HUES6 (cell line): ENCODE data around the gene SLC25A21.
"Not testable (repeated sequence)": the region's sequence is repeated elsewhere in the genome, so short reads cannot be mapped to it uniquely, and the experiment has no call there.

Source experiments
- H3K27ac ChIP-seq: 2 replicates; pipeline ENCODE4 v1.7.0; 2013; ENCODE audit warnings: low read depth, mild to moderate bottlenecking, low read length, inconsistent platforms
- H3K27me3 ChIP-seq: 2 replicates; pipeline ENCODE4 v1.6.1; 2013; ENCODE audit warnings: low read length; ENCODE audit not compliant: control insufficient read depth, insufficient read depth
- H3K36me3 ChIP-seq: 2 replicates; pipeline ENCODE4 v1.6.1; 2013; ENCODE audit warnings: low read length; ENCODE audit not compliant: control insufficient read depth, insufficient read depth
- H3K4me1 ChIP-seq: 2 replicates; pipeline ENCODE4 v1.6.1; 2013; ENCODE audit warnings: low read length; ENCODE audit not compliant: control insufficient read depth, insufficient read depth
- H3K4me3 ChIP-seq: 2 replicates; pipeline ENCODE4 v1.5.1; 2013; ENCODE audit warnings: low read depth, low read length
- H3K9ac ChIP-seq: one replicate; pipeline ENCODE4 v1.6.1; 2013; ENCODE audit warnings: mild to moderate bottlenecking, low read length
- H3K9me3 ChIP-seq: 2 replicates; pipeline ENCODE4 v1.6.1; 2013; ENCODE audit warnings: low read depth, low read length; ENCODE audit not compliant: control insufficient read depth, insufficient read depth

The SLC25A21 gene

GRCh38 chr14:36905272-36905888 is 267.0 kb downstream of the SLC25A21 start:
- no peak overlapping the region for H3K27ac ChIP-seq
- no peak overlapping the region for H3K4me3 ChIP-seq
- no peaks in the 10 kb centered on the region for H3K27me3 ChIP-seq
- H3K9ac ChIP-seq: no peak overlapping the region
- H3K4me1 ChIP-seq: no peaks in the 10 kb centered on the region
- no peaks in the 10 kb centered on the region for H3K36me3 ChIP-seq
- H3K9me3 ChIP-seq: no peaks in the 10 kb centered on the region

- no peak overlapping the region for H3K4me3 ChIP-seq
- H3K27ac ChIP-seq: no peak overlapping the region
- H3K4me1 ChIP-seq: no peaks in the 10 kb centered on the region
- no peaks in the 10 kb centered on the region for H3K36me3 ChIP-seq
- H3K9me3 ChIP-seq: peaks cover 7% of the 10 kb centered on the region
- H3K9ac ChIP-seq: no peak overlapping the region
- H3K27me3 ChIP-seq: no peaks in the 10 kb centered on the region
Observed at GRCh38 chr14:36901861-36902260, 270.5 kb downstream of the SLC25A21 start.

- Histone ChIP-seq H3K4me1 (no peaks in the 10 kb centered on the region), H3K27ac (no peak overlapping the region), H3K36me3 (no peaks in the 10 kb centered on the region), H3K4me3 (no peak overlapping the region), H3K9ac (no peak overlapping the region), H3K27me3 (no peaks in the 10 kb centered on the region), H3K9me3 (peaks cover 7% of the 10 kb centered on the region)
Observed at GRCh38 chr14:36900846-36901245, 271.6 kb downstream of the SLC25A21 start.

GRCh38 chr14:36896300-36896699 is 276.1 kb downstream of the SLC25A21 start:
- H3K36me3 ChIP-seq, H3K9me3 ChIP-seq, H3K4me3 ChIP-seq, H3K27me3 ChIP-seq, H3K9ac ChIP-seq, H3K4me1 ChIP-seq, H3K27ac ChIP-seq: not testable (repeated sequence)

- Histone ChIP-seq H3K36me3 (no peaks in the 10 kb centered on the region), H3K9me3 (no peaks in the 10 kb centered on the region), H3K27me3 (no peaks in the 10 kb centered on the region), H3K4me3 (no peak overlapping the region), H3K4me1 (no peaks in the 10 kb centered on the region), H3K9ac (no peak overlapping the region), H3K27ac (no peak overlapping the region)
Observed at GRCh38 chr14:36884049-36884448, 288.4 kb downstream of the SLC25A21 start.

GRCh38 chr14:36880276-36880675 is 292.1 kb downstream of the SLC25A21 start:
- no peaks in the 10 kb centered on the region for H3K27me3 ChIP-seq
- H3K27ac ChIP-seq: no peak overlapping the region
- H3K36me3 ChIP-seq: no peaks in the 10 kb centered on the region
- H3K9me3 ChIP-seq: no peaks in the 10 kb centered on the region
- no peaks in the 10 kb centered on the region for H3K4me1 ChIP-seq
- no peak overlapping the region for H3K4me3 ChIP-seq
- no peak overlapping the region for H3K9ac ChIP-seq

GRCh38 chr14:36879558-36879957 is 292.8 kb downstream of the SLC25A21 start:
- H3K4me1 ChIP-seq: no peaks in the 10 kb centered on the region

GRCh38 chr14:36874396-36875138 is 297.8 kb downstream of the SLC25A21 start:
- Histone ChIP-seq H3K4me1 (no peaks in the 10 kb centered on the region), H3K27me3 (no peaks in the 10 kb centered on the region), H3K4me3 (no peak overlapping the region), H3K9ac (no peak overlapping the region), H3K27ac (no peak overlapping the region), H3K36me3 (no peaks in the 10 kb centered on the region), H3K9me3 (no peaks in the 10 kb centered on the region)

More at GRCh38 chr14:36879558-36879957, 292.8 kb downstream of the SLC25A21 start:
- Histone ChIP-seq H3K4me3 (no peak overlapping the region), H3K36me3 (no peaks in the 10 kb centered on the region), H3K9ac (no peak overlapping the region), H3K27ac (no peak overlapping the region), H3K27me3 (no peaks in the 10 kb centered on the region), H3K9me3 (no peaks in the 10 kb centered on the region)

GRCh38 chr14:36870776-36871175 is 301.6 kb downstream of the SLC25A21 start:
- no peak overlapping the region for H3K9ac ChIP-seq
- H3K36me3 ChIP-seq: no peaks in the 10 kb centered on the region
- H3K27ac ChIP-seq: no peak overlapping the region
- no peak overlapping the region for H3K4me3 ChIP-seq
- H3K4me1 ChIP-seq: no peaks in the 10 kb centered on the region
- H3K9me3 ChIP-seq: no peaks in the 10 kb centered on the region
- H3K27me3 ChIP-seq: no peaks in the 10 kb centered on the region

- Histone ChIP-seq H3K4me1 (no peaks in the 10 kb centered on the region), H3K9me3 (no peaks in the 10 kb centered on the region), H3K27me3 (no peaks in the 10 kb centered on the region), H3K4me3 (no peak overlapping the region), H3K27ac (no peak overlapping the region), H3K36me3 (no peaks in the 10 kb centered on the region), H3K9ac (no peak overlapping the region)
Observed at GRCh38 chr14:36869125-36869524, 303.3 kb downstream of the SLC25A21 start.

GRCh38 chr14:36866867-36867266 is 305.5 kb downstream of the SLC25A21 start:
- Histone ChIP-seq H3K4me1 (no peaks in the 10 kb centered on the region), H3K9ac (no peak overlapping the region), H3K9me3 (no peaks in the 10 kb centered on the region), H3K27ac (no peak overlapping the region), H3K4me3 (no peak overlapping the region), H3K36me3 (no peaks in the 10 kb centered on the region), H3K27me3 (no peaks in the 10 kb centered on the region)
